MM.1S (cell line): ENCODE measurements around the gene ATP7A.
A peak's percentile ranks its signal among the peaks of the same experiment; 100 is the strongest.

Experiments used
- DNase-seq: peaks from one replicate; pipeline ENCODE4 v3.0.0-alpha.2; 2015
- H2AFZ ChIP-seq: fragments of 300-600 bp; sonication (generic); 2 replicates; pipeline ENCODE4 v1.6.0; 2016; ENCODE audit warnings: antibody characterized with exemption, low read length
- H3F3A ChIP-seq: fragments of 300-600 bp; sonication (generic); 2 replicates; pipeline ENCODE4 v1.6.1; 2016; ENCODE audit warnings: mild to moderate bottlenecking, antibody characterized with exemption, low read length, moderate library complexity, mixed read lengths; ENCODE audit not compliant: insufficient read depth
- H3K27ac ChIP-seq: fragments of 300-600 bp; sonication (generic); 2 replicates; pipeline ENCODE4 v1.5.1; 2016; ENCODE audit warnings: mild to moderate bottlenecking, low read length
- H3K27me3 ChIP-seq: fragments of 300-600 bp; sonication (generic); replicated peaks from 2 replicates; pipeline ENCODE4 v1.6.0; 2016; ENCODE audit warnings: low read length; ENCODE audit not compliant: insufficient read depth
- H3K36me3 ChIP-seq: fragments of 300-600 bp; sonication (generic); replicated peaks from 2 replicates; pipeline ENCODE4 v1.6.1; 2016; ENCODE audit warnings: mild to moderate bottlenecking, low read length, mixed read lengths; ENCODE audit not compliant: insufficient read depth
- H3K4me1 ChIP-seq: fragments of 300-600 bp; sonication (generic); 2 replicates; pipeline ENCODE4 v1.6.1; 2016; ENCODE audit warnings: low read length, mixed read lengths
- H3K4me2 ChIP-seq: fragments of 300-600 bp; sonication (generic); 2 replicates; pipeline ENCODE4 v1.6.0; 2016; ENCODE audit warnings: low read depth, low read length
- H3K4me3 ChIP-seq: fragments of 300-600 bp; sonication (generic); 2 replicates; pipeline ENCODE4 v1.5.1; 2016; ENCODE audit warnings: low read length, mixed read lengths
- H3K79me2 ChIP-seq: fragments of 300-600 bp; sonication (generic); 2 replicates; pipeline ENCODE4 v1.6.1; 2016; ENCODE audit warnings: mixed run types, low read length, mixed read lengths
- H3K9ac ChIP-seq: fragments of 300-600 bp; sonication (generic); 2 replicates; pipeline ENCODE4 v1.6.1; 2016; ENCODE audit warnings: low read length, mixed read lengths
- H3K9me2 ChIP-seq: fragments of 300-600 bp; sonication (generic); replicated peaks from 2 replicates; pipeline ENCODE4 v1.6.1; 2016; ENCODE audit warnings: mild to moderate bottlenecking, low read length, mixed read lengths; ENCODE audit not compliant: insufficient read depth
- H3K9me3 ChIP-seq: fragments of 300-600 bp; sonication (generic); replicated peaks from 2 replicates; pipeline ENCODE4 v1.6.1; 2016; ENCODE audit warnings: mild to moderate bottlenecking, low read length, mixed read lengths; ENCODE audit not compliant: insufficient read depth
- H4K20me1 ChIP-seq: fragments of 300-600 bp; sonication (generic); 2 replicates; pipeline ENCODE4 v1.6.1; 2016; ENCODE audit warnings: mild to moderate bottlenecking, low read length, moderate library complexity, mixed read lengths; ENCODE audit not compliant: insufficient read depth
- EZH2 ChIP-seq: fragments of 300-600 bp; sonication (generic); optimal IDR thresholded peaks from 2 replicates; pipeline ENCODE3; 2017; ENCODE audit warnings: low read depth, mild to moderate bottlenecking, antibody characterized with exemption, low read length, mixed read lengths
- EZH2phosphoT487 ChIP-seq: fragments of 300-600 bp; sonication (generic); IDR thresholded peaks from 2 replicates; pipeline ENCODE4 v1.6.1; 2018; ENCODE audit warnings: antibody characterized with exemption, low read length
- TF ChIP-seq, protein P1 (sequence below): fragments of 300-600 bp; sonication (generic); IDR thresholded peaks from 2 replicates; pipeline ENCODE4 v1.5.1; 2016; ENCODE audit warnings: antibody characterized with exemption, low read length, mixed read lengths

ATP7A gene

DNA sequence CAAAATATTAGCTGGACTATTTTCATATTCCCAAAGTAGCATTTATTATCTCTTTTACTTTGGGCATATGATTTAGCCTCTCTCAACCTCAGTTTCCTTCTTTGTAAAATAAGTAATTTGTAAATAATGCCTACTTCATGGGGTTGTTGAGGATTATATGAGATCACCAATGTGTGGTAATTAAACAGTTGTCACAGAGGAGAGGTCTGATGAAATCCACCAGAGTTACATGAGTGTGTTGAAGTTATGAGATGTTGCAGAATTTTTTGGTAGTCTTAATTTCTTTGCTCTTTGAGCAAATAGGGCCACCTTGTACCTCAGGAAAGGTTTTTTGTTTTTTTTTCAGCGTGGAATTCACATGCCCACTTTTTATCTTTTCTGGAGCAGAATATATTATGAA is 9.8 kb upstream of the ATP7A start:
- peaks cover 48% of the 10 kb centered on the region for H3K79me2 ChIP-seq
- H3K4me3 ChIP-seq, result peak overlapping the region; percentile 85
- H3K9me3 ChIP-seq, result no peaks in the 10 kb centered on the region
- DNase-seq, result no peak
- no peak overlapping the region for H2AFZ ChIP-seq
- no peaks in the 10 kb centered on the region for H3K9me2 ChIP-seq
- TF ChIP-seq EZH2phosphoT487, result no peak
- TF ChIP-seq, protein P1, sequence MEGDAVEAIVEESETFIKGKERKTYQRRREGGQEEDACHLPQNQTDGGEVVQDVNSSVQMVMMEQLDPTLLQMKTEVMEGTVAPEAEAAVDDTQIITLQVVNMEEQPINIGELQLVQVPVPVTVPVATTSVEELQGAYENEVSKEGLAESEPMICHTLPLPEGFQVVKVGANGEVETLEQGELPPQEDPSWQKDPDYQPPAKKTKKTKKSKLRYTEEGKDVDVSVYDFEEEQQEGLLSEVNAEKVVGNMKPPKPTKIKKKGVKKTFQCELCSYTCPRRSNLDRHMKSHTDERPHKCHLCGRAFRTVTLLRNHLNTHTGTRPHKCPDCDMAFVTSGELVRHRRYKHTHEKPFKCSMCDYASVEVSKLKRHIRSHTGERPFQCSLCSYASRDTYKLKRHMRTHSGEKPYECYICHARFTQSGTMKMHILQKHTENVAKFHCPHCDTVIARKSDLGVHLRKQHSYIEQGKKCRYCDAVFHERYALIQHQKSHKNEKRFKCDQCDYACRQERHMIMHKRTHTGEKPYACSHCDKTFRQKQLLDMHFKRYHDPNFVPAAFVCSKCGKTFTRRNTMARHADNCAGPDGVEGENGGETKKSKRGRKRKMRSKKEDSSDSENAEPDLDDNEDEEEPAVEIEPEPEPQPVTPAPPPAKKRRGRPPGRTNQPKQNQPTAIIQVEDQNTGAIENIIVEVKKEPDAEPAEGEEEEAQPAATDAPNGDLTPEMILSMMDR, result no peak
- no peak for TF ChIP-seq EZH2
- no peak overlapping the region for H3K27ac ChIP-seq
- H3K4me2 ChIP-seq, result peak overlapping the region; percentile 59
- no peaks in the 10 kb centered on the region for H4K20me1 ChIP-seq
- no peaks in the 10 kb centered on the region for H3F3A ChIP-seq
- H3K4me1 ChIP-seq, result no peaks in the 10 kb centered on the region
- peak overlapping the region; percentile 83 for H3K9ac ChIP-seq
- H3K27me3 ChIP-seq, result no peaks in the 10 kb centered on the region
- H3K36me3 ChIP-seq, result 0 out of 2 replicates have a peak, but pooled peaks cover 5% of the 10 kb centered on the region

GRCh38 chrX:77901506-77901905 is 9.0 kb upstream of the ATP7A start:
- no peak for DNase-seq
- H3K4me3 ChIP-seq, result no peak overlapping the region
- no peaks in the 10 kb centered on the region for H3K4me1 ChIP-seq
- no peak for TF ChIP-seq EZH2
- TF ChIP-seq, protein P1, result no peak
- TF ChIP-seq EZH2phosphoT487, result no peak
- no peaks in the 10 kb centered on the region for H4K20me1 ChIP-seq
- no peaks in the 10 kb centered on the region for H3K27me3 ChIP-seq
- no peak overlapping the region for H2AFZ ChIP-seq
- H3K27ac ChIP-seq, result no peak overlapping the region
- 0 out of 2 replicates have a peak, but pooled peaks cover 5% of the 10 kb centered on the region for H3K36me3 ChIP-seq
- no peaks in the 10 kb centered on the region for H3K9me3 ChIP-seq
- H3K4me2 ChIP-seq, result peak overlapping the region; percentile 59; the same call in 1 of the 2 replicates
- H3K9me2 ChIP-seq, result no peaks in the 10 kb centered on the region
- H3K79me2 ChIP-seq, result peaks cover 48% of the 10 kb centered on the region
- no peak overlapping the region for H3K9ac ChIP-seq
- no peaks in the 10 kb centered on the region for H3F3A ChIP-seq

DNA sequence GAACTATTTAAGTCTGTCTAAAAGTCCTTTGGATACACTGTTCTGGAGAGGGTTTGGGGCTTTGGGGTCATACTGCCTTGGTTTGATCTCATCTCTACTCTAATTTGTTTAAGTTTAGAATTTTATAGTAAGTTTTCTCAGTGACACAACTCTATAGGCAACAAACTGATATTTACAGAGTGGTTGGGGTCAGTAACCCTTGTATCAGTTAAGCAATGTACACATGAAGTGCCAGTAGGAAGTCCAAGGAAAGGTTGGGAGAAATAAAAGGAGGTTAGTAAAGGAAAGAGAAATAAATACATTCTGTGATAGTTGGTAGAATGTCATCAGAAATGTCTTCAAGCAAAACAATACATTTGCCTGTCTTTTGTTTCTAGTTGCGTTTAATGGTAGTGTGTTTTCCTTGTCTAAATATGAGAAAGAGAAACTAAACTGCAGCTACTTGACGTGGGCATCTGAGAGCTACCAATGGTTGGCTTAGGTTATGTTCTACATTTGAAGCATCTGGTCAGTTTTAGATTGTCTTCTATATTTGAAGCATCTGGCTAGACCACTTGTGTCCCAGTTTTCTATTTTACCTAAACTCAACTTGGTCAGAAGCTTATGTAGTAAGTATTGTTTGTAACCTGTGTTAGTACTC is 6.9 kb downstream of the ATP7A start:
- TF ChIP-seq EZH2, result no peak
- no peak for TF ChIP-seq EZH2phosphoT487
- TF ChIP-seq, protein P1, result no peak
- Histone ChIP-seq H3K4me1 (peaks cover 8% of the 10 kb centered on the region), H4K20me1 (no peaks in the 10 kb centered on the region), H3K9ac (peak overlapping the region; percentile 41; the same call in 1 of the 2 replicates), H3K9me2 (no peaks in the 10 kb centered on the region), H3K27me3 (no peaks in the 10 kb centered on the region), H3K27ac (peak overlapping the region; percentile 63), H3F3A (peaks cover 19% of the 10 kb centered on the region), H3K9me3 (no peaks in the 10 kb centered on the region), H3K4me2 (peak overlapping the region; percentile 73), H2AFZ (peak overlapping the region; percentile 58), H3K4me3 (peak overlapping the region; percentile 54), H3K36me3 (no peaks in the 10 kb centered on the region), H3K79me2 (peaks cover 89% of the 10 kb centered on the region)
- peak; percentile 35 for DNase-seq
